Fibroblast of lung (primary cell): ENCODE data around the gene NFS1. TPM values are rescaled to one million over a fixed set of nuclear protein-coding genes. Genes with fewer than 3 reads are reported as not detected.

Source experiments
- DNase-seq, 2 donors: peaks; one replicate each; pipeline versions ENCODE4 v3.0.0 to v3.0.0-alpha.2; 2010; ENCODE audit warnings: low read depth in 2 of 2
- H2AFZ ChIP-seq: 2 replicates; pipeline ENCODE4 v1.5.1; 2012; ENCODE audit warnings: low read length, control low read depth, inconsistent platforms
- H3K27ac ChIP-seq: 2 replicates; pipeline ENCODE4 v1.5.1; 2011; ENCODE audit warnings: low read length, control low read depth; ENCODE audit not compliant: insufficient read depth
- H3K27me3 ChIP-seq: 2 replicates; pipeline ENCODE4 v1.5.1; 2011; ENCODE audit warnings: mild to moderate bottlenecking, low read length; ENCODE audit not compliant: control insufficient read depth, insufficient read depth
- H3K36me3 ChIP-seq: 2 replicates; pipeline ENCODE4 v1.5.1; 2011; ENCODE audit warnings: low read length; ENCODE audit not compliant: control insufficient read depth, insufficient read depth
- H3K4me1 ChIP-seq: 2 replicates; pipeline ENCODE4 v1.5.1; 2011; ENCODE audit warnings: low read length; ENCODE audit not compliant: control insufficient read depth, insufficient read depth; ENCODE audit errors: extremely low read depth
- H3K4me2 ChIP-seq: 2 replicates; pipeline ENCODE4 v1.5.1; 2011; ENCODE audit warnings: low read length, control low read depth; ENCODE audit not compliant: insufficient read depth; ENCODE audit errors: extremely low read depth
- H3K4me3 ChIP-seq, 4 experiments: fragments of 200-600 bp in 1 of 4; sonication (generic) in 1 of 4; replicated peaks in 1 of 4; 2 replicates each; pipeline ENCODE4 v1.5.1; 2011 to 2016; ENCODE audit warnings: low read length in 4 of 4, low read depth in 3 of 4, mild to moderate bottlenecking in 3 of 4, control low read depth in 2 of 4, inconsistent platforms in 1 of 4, mixed read lengths in 1 of 4; ENCODE audit not compliant: insufficient read depth in 1 of 4; ENCODE audit errors: control extremely low read depth in 1 of 4
- H3K79me2 ChIP-seq: 2 replicates; pipeline ENCODE4 v1.5.1; 2012; ENCODE audit warnings: mild to moderate bottlenecking, low read length, inconsistent platforms; ENCODE audit not compliant: control insufficient read depth, insufficient read depth
- H3K9ac ChIP-seq: 2 replicates; pipeline ENCODE4 v1.5.1; 2011; ENCODE audit warnings: mild to moderate bottlenecking, low read length, control low read depth; ENCODE audit not compliant: insufficient read depth
- H3K9me3 ChIP-seq: 2 replicates; pipeline ENCODE4 v1.5.1; 2012; ENCODE audit warnings: low read depth, low read length; ENCODE audit not compliant: control insufficient read depth, insufficient read depth
- H4K20me1 ChIP-seq: 2 replicates; pipeline ENCODE4 v1.5.1; 2011; ENCODE audit warnings: low read length; ENCODE audit not compliant: control insufficient read depth, insufficient read depth; ENCODE audit errors: extremely low read depth
- CTCF ChIP-seq, 2 donors: IDR thresholded peaks in 1 of 2; conservative IDR thresholded peaks in 1 of 2; 1 replicate in 1 of 2; 2 replicates in 1 of 2; pipeline ENCODE4 v1.5.1; 2011 to 2012; ENCODE audit warnings: low read length in 2 of 2, control low read depth in 1 of 2, inconsistent platforms in 1 of 2, low read depth in 1 of 2, mild to moderate bottlenecking in 1 of 2
- EZH2 ChIP-seq: IDR thresholded peaks from 2 replicates; pipeline ENCODE4 v1.5.1; 2012; ENCODE audit warnings: low read length, control low read depth, mild to moderate bottlenecking; ENCODE audit errors: missing control alignments
- polyA plus RNA-seq, 2 donors: library from polyadenylated mRNA; depleted of rRNA in 1 of 2; stranded (reverse) in 1 of 2; unstranded in 1 of 2; fragments of >200 nt; gene quantifications; 2 replicates each; pipeline ENCODE4 v1.2.1, GENCODE V29; 2011 to 2012; ENCODE audit warnings: missing spikeins in 1 of 2
- total RNA-seq: library from RNA; depleted of rRNA; stranded (reverse); fragments of >200 nt; gene quantifications from 2 replicates; pipeline ENCODE4 v1.2.1, GENCODE V29; 2014

Gene NFS1
- total and polyA plus RNA-seq, 2 donors (not counting 1 experiment from before 2014, with no cell fraction given) = 31.7 to 34.7 TPM

- Histone ChIP-seq H4K20me1 (no peaks in the 10 kb centered on the region), H3K4me3 (no peak overlapping the region)
- TF ChIP-seq CTCF (conservative IDR thresholded peaks at IDR 0.05 in 1 of 2, IDR thresholded peaks at IDR 0.05 in 1 of 2; ENCODE audit: low read depth in 1 of 2, low read length in 2 of 2) (no peak), EZH2 (no peak)
Measured at GRCh38 chr20:35643045-35643444, 56.1 kb downstream of the NFS1 start.

GRCh38 chr20:35641743-35642142, 57.4 kb downstream of the NFS1 start:
- no peak for DNase-seq
- TF ChIP-seq CTCF (conservative IDR thresholded peaks at IDR 0.05 in 1 of 2, IDR thresholded peaks at IDR 0.05 in 1 of 2; ENCODE audit: low read depth in 1 of 2, low read length in 2 of 2) (no peak), EZH2 (no peak)
- H3K79me2 ChIP-seq = peaks cover 40% of the 10 kb centered on the region
- H3K36me3 ChIP-seq = no peaks in the 10 kb centered on the region
- H2AFZ ChIP-seq = no peak overlapping the region
- H3K27ac ChIP-seq = no peak overlapping the region
- H4K20me1 ChIP-seq = no peaks in the 10 kb centered on the region
- no peak overlapping the region for H3K9ac ChIP-seq
- H3K27me3 ChIP-seq = no peaks in the 10 kb centered on the region
- H3K9me3 ChIP-seq = no peaks in the 10 kb centered on the region
- no peak overlapping the region for H3K4me2 ChIP-seq
- no peak overlapping the region for H3K4me3 ChIP-seq
- no peaks in the 10 kb centered on the region for H3K4me1 ChIP-seq

More at GRCh38 chr20:35643045-35643444, 56.1 kb downstream of the NFS1 start:
- no peak for DNase-seq
- Histone ChIP-seq H3K27ac (no peak overlapping the region), H3K9ac (no peak overlapping the region), H3K4me1 (no peaks in the 10 kb centered on the region), H3K79me2 (peaks cover 34% of the 10 kb centered on the region), H2AFZ (no peak overlapping the region), H3K9me3 (no peaks in the 10 kb centered on the region), H3K36me3 (no peaks in the 10 kb centered on the region), H3K4me2 (no peak overlapping the region), H3K27me3 (no peaks in the 10 kb centered on the region)

- Histone ChIP-seq H3K27ac (no peak overlapping the region), H4K20me1 (no peaks in the 10 kb centered on the region), H3K4me1 (no peaks in the 10 kb centered on the region), H3K79me2 (peaks cover 39% of the 10 kb centered on the region), H2AFZ (no peak overlapping the region), H3K9ac (no peak overlapping the region), H3K27me3 (no peaks in the 10 kb centered on the region), H3K4me3 (no peak overlapping the region), H3K4me2 (no peak overlapping the region), H3K36me3 (no peaks in the 10 kb centered on the region), H3K9me3 (no peaks in the 10 kb centered on the region)
- no peak for DNase-seq
- no peak for TF ChIP-seq CTCF (conservative IDR thresholded peaks at IDR 0.05 in 1 of 2, IDR thresholded peaks at IDR 0.05 in 1 of 2; ENCODE audit: low read depth in 1 of 2, low read length in 2 of 2)
Measured at GRCh38 chr20:35640724-35641123, 58.4 kb downstream of the NFS1 start.
